Nephron progenitor cell (in vitro differentiated cells): Measurements from ENCODE around the gene RAB40C.

Experiments used
- DNase-seq: peaks from one replicate; pipeline ENCODE4 v3.0.0; 2021
- H3K27ac Mint-ChIP-seq: 2 replicates; pipeline ENCODE4 v1.8.0; 2021; ENCODE audit warnings: mild to moderate bottlenecking, moderate library complexity, mixed read lengths
- H3K27me3 Mint-ChIP-seq: 2 replicates; pipeline ENCODE4 v1.8.0; 2021; ENCODE audit warnings: mild to moderate bottlenecking, low read depth, mixed read lengths; ENCODE audit not compliant: poor library complexity
- H3K36me3 Mint-ChIP-seq: 2 replicates; pipeline ENCODE4 v1.8.0; 2021; ENCODE audit warnings: low read depth, mixed read lengths
- H3K4me1 Mint-ChIP-seq: 2 replicates; pipeline ENCODE4 v1.8.0; 2021; ENCODE audit warnings: mixed read lengths
- H3K4me3 Mint-ChIP-seq: 2 replicates; pipeline ENCODE4 v1.8.0; 2021; ENCODE audit warnings: mild to moderate bottlenecking, moderate library complexity, mixed read lengths
- H3K9me3 Mint-ChIP-seq: 2 replicates; pipeline ENCODE4 v1.8.0; 2021; ENCODE audit warnings: mild to moderate bottlenecking, moderate library complexity, mixed read lengths
- CTCF ChIP-seq: fragments of 200-600 bp; sonication (generic); IDR thresholded peaks from 2 replicates; pipeline ENCODE4 v1.5.0; 2021; ENCODE audit warnings: antibody characterized with exemption

Gene RAB40C

GRCh38 chr16:554640-555365, 35.1 kb upstream of the RAB40C start:
- Mint-ChIP-seq H3K4me1 (peaks cover 15% of the 10 kb centered on the region), H3K9me3 (no peaks in the 10 kb centered on the region), H3K27ac (no peak overlapping the region), H3K27me3 (peaks cover 25% of the 10 kb centered on the region), H3K4me3 (peak overlapping the region; percentile 63), H3K36me3 (peaks cover 4% of the 10 kb centered on the region)
- TF ChIP-seq CTCF, result no peak
- DNase-seq, result peak; percentile 50

GRCh38 chr16:555528-556473, 34.1 kb upstream of the RAB40C start:
- H3K4me1 Mint-ChIP-seq, result peaks cover 15% of the 10 kb centered on the region
- H3K36me3 Mint-ChIP-seq, result peaks cover 4% of the 10 kb centered on the region
- peaks cover 25% of the 10 kb centered on the region for H3K27me3 Mint-ChIP-seq
- TF ChIP-seq CTCF, result no peak
- no peaks in the 10 kb centered on the region for H3K9me3 Mint-ChIP-seq
- H3K27ac Mint-ChIP-seq, result no peak overlapping the region
- DNase-seq, result peak; percentile 35
- H3K4me3 Mint-ChIP-seq, result no peak overlapping the region

- Mint-ChIP-seq H3K9me3 (no peaks in the 10 kb centered on the region), H3K4me1 (peaks cover 15% of the 10 kb centered on the region), H3K27ac (no peak overlapping the region), H3K4me3 (no peak overlapping the region), H3K27me3 (peaks cover 28% of the 10 kb centered on the region), H3K36me3 (peaks cover 4% of the 10 kb centered on the region)
- no peak for TF ChIP-seq CTCF
- DNase-seq, result no peak
These were observed 33.2 kb upstream of the RAB40C start for GRCh38 chr16:556474-557173.

- TF ChIP-seq CTCF, result no peak
- DNase-seq, result no peak
- Mint-ChIP-seq H3K27me3 (peaks cover 37% of the 10 kb centered on the region), H3K9me3 (no peaks in the 10 kb centered on the region), H3K27ac (no peak overlapping the region), H3K36me3 (peaks cover 4% of the 10 kb centered on the region), H3K4me3 (no peak overlapping the region), H3K4me1 (peaks cover 20% of the 10 kb centered on the region)
These were observed 32.2 kb upstream of the RAB40C start for GRCh38 chr16:557463-558297.

- H3K4me3 Mint-ChIP-seq, result peak overlapping the region; percentile 62
- H3K27ac Mint-ChIP-seq, result no peak overlapping the region
These were observed 31.4 kb upstream of the RAB40C start for GRCh38 chr16:558298-559020.

More at GRCh38 chr16:558298-559020, 31.4 kb upstream of the RAB40C start:
- peaks cover 22% of the 10 kb centered on the region for H3K4me1 Mint-ChIP-seq
- no peak for DNase-seq
- H3K27me3 Mint-ChIP-seq, result peaks cover 41% of the 10 kb centered on the region
- peaks cover 4% of the 10 kb centered on the region for H3K36me3 Mint-ChIP-seq
- H3K9me3 Mint-ChIP-seq, result no peaks in the 10 kb centered on the region
- TF ChIP-seq CTCF, result no peak
